Activated CD4-positive, alpha-beta T cell treated with anti-CD3 and anti-CD28 coated beads, Interleukin-2, amount 50 U/mL, for 4 hours (primary cell): ENCODE measurements around the gene GNL1.
"Not testable (repeated sequence)": the region's sequence is repeated elsewhere in the genome, so short reads cannot be mapped to it uniquely, and the experiment has no call there.

Experiments
- DNase-seq, 2 experiments: peaks; one replicate each; pipeline ENCODE4 v3.0.0-alpha.2; 2020

The GNL1 gene

GRCh38 chr6:30495060-30495459 lies 61.2 kb downstream of the GNL1 start:
- not testable (repeated sequence) for DNase-seq

- no peak for DNase-seq
These were observed 61.9 kb downstream of the GNL1 start for GRCh38 chr6:30494291-30494861.

GRCh38 chr6:30493643-30494250 lies 62.5 kb downstream of the GNL1 start:
- DNase-seq: no peak

- no peak for DNase-seq
These were observed 64.0 kb downstream of the GNL1 start for GRCh38 chr6:30491991-30492952.
